ENCODE measurements around the gene TRNAU1AP.
"Not testable (repeated sequence)": the region's sequence is repeated elsewhere in the genome, so short reads cannot be mapped to it uniquely, and the experiment has no call there.

TRNAU1AP gene

GRCh38 chr1:28510970-28511440, 41.9 kb upstream of the TRNAU1AP start:
- Histone ChIP-seq H3K9me2 (replicated peaks; ENCODE audit: insufficient read depth, low read length) (no peaks in the 10 kb centered on the region), H4K20me1 (ENCODE audit: insufficient read depth, low read length) (peaks cover 40% of the 10 kb centered on the region), H3K27me3 (replicated peaks; ENCODE audit: insufficient read depth, low read length) (no peaks in the 10 kb centered on the region)

DNA sequence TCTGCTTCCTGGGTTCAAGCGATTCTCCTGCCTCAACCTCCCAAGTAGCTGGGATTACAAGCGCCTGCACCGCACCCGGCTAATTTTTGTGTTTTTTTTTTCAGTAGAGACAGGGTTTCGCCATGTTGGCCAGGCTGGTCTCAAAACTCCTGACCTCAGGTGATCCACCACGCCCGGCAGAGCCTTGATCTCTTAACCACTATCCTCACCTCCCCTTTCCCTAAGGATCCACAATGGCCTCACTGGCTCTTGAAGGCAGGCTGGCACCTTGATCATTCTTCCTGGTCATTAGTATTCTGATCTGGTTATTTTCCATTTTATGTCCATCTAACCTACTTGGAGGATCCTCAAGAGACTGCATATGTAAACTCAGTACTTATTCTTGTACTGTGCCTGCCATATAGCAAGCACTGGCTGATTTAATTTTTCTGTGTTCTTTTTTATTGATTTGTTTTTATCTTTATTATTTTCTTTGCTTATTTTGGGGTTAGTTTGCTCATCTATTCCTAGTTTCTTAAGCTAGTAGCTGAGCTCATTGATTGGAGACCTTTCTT, 40.8 kb upstream of the TRNAU1AP start:
- H2AFZ ChIP-seq (ENCODE audit: low read length) = no peak overlapping the region
- TF ChIP-seq EZH2phosphoT487 (IDR thresholded peaks at IDR 0.05; ENCODE audit: low read length) (no peak), EZH2 (optimal IDR thresholded peaks at IDR 0.05; ENCODE audit: low read depth, low read length) (no peak)
- TF ChIP-seq, protein P1, sequence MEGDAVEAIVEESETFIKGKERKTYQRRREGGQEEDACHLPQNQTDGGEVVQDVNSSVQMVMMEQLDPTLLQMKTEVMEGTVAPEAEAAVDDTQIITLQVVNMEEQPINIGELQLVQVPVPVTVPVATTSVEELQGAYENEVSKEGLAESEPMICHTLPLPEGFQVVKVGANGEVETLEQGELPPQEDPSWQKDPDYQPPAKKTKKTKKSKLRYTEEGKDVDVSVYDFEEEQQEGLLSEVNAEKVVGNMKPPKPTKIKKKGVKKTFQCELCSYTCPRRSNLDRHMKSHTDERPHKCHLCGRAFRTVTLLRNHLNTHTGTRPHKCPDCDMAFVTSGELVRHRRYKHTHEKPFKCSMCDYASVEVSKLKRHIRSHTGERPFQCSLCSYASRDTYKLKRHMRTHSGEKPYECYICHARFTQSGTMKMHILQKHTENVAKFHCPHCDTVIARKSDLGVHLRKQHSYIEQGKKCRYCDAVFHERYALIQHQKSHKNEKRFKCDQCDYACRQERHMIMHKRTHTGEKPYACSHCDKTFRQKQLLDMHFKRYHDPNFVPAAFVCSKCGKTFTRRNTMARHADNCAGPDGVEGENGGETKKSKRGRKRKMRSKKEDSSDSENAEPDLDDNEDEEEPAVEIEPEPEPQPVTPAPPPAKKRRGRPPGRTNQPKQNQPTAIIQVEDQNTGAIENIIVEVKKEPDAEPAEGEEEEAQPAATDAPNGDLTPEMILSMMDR (IDR thresholded peaks at IDR 0.05; ENCODE audit: low read length) = no peak
- no peak overlapping the region for H3K9ac ChIP-seq (ENCODE audit: low read length)
- no peaks in the 10 kb centered on the region for H3K9me2 ChIP-seq (replicated peaks; ENCODE audit: insufficient read depth, low read length)
- no peak overlapping the region for H3K4me2 ChIP-seq (ENCODE audit: low read depth, low read length)
- peaks cover 36% of the 10 kb centered on the region for H3K79me2 ChIP-seq (ENCODE audit: low read length)
- H4K20me1 ChIP-seq (ENCODE audit: insufficient read depth, low read length) = peaks cover 40% of the 10 kb centered on the region
- H3K27ac ChIP-seq (ENCODE audit: low read length) = peak overlapping the region; percentile 5; the same call in 1 of the 2 replicates
- no peak overlapping the region for H3K4me3 ChIP-seq (ENCODE audit: low read length)
- peaks cover 23% of the 10 kb centered on the region for H3K4me1 ChIP-seq (ENCODE audit: low read length)
- DNase-seq = no peak
- peaks cover 25% of the 10 kb centered on the region for H3K36me3 ChIP-seq (replicated peaks; ENCODE audit: insufficient read depth, low read length)
- no peaks in the 10 kb centered on the region for H3K27me3 ChIP-seq (replicated peaks; ENCODE audit: insufficient read depth, low read length)
- H3K9me3 ChIP-seq (replicated peaks; ENCODE audit: insufficient read depth, low read length) = no peaks in the 10 kb centered on the region
- peaks cover 89% of the 10 kb centered on the region for H3F3A ChIP-seq (ENCODE audit: insufficient read depth, low read length)

More at GRCh38 chr1:28510970-28511440, 41.9 kb upstream of the TRNAU1AP start:
- Histone ChIP-seq H3K4me2 (ENCODE audit: low read depth, low read length) (peak overlapping the region; percentile 89; the same call in 1 of the 2 replicates), H3K27ac (ENCODE audit: low read length) (peak overlapping the region; percentile 84), H3K4me1 (ENCODE audit: low read length) (peaks cover 23% of the 10 kb centered on the region), H2AFZ (ENCODE audit: low read length) (no peak overlapping the region), H3K9ac (ENCODE audit: low read length) (no peak overlapping the region; the same call in 1 of the 2 replicates), H3K4me3 (ENCODE audit: low read length) (no peak overlapping the region), H3K9me3 (replicated peaks; ENCODE audit: insufficient read depth, low read length) (no peaks in the 10 kb centered on the region), H3F3A (ENCODE audit: insufficient read depth, low read length) (peaks cover 90% of the 10 kb centered on the region), H3K36me3 (replicated peaks; ENCODE audit: insufficient read depth, low read length) (peaks cover 31% of the 10 kb centered on the region), H3K79me2 (ENCODE audit: low read length) (peaks cover 48% of the 10 kb centered on the region)
- TF ChIP-seq EZH2phosphoT487 (IDR thresholded peaks at IDR 0.05; ENCODE audit: low read length) = no peak
- TF ChIP-seq, protein P1 (IDR thresholded peaks at IDR 0.05; ENCODE audit: low read length) = no peak
- no peak for TF ChIP-seq EZH2 (optimal IDR thresholded peaks at IDR 0.05; ENCODE audit: low read depth, low read length)
- DNase-seq = peak; percentile 49

GRCh38 chr1:28514445-28514933, 38.4 kb upstream of the TRNAU1AP start:
- not testable (repeated sequence) for H3K4me2 ChIP-seq (ENCODE audit: low read depth, low read length); H2AFZ ChIP-seq (ENCODE audit: low read length); H3K36me3 ChIP-seq (replicated peaks; ENCODE audit: insufficient read depth, low read length); H3K9ac ChIP-seq (ENCODE audit: low read length); H3K9me2 ChIP-seq (replicated peaks; ENCODE audit: insufficient read depth, low read length); DNase-seq; H3K27me3 ChIP-seq (replicated peaks; ENCODE audit: insufficient read depth, low read length); H3K9me3 ChIP-seq (replicated peaks; ENCODE audit: insufficient read depth, low read length); H3K27ac ChIP-seq (ENCODE audit: low read length); H3K4me3 ChIP-seq (ENCODE audit: low read length)
- Histone ChIP-seq H3K4me1 (ENCODE audit: low read length) (peaks cover 13% of the 10 kb centered on the region), H3F3A (ENCODE audit: insufficient read depth, low read length) (peaks cover 73% of the 10 kb centered on the region), H3K79me2 (ENCODE audit: low read length) (peaks cover 23% of the 10 kb centered on the region), H4K20me1 (ENCODE audit: insufficient read depth, low read length) (peaks cover 26% of the 10 kb centered on the region)

- no peak overlapping the region for H3K4me2 ChIP-seq (ENCODE audit: low read depth, low read length)
- H3K9ac ChIP-seq (ENCODE audit: low read length) = no peak overlapping the region
- no peak overlapping the region for H2AFZ ChIP-seq (ENCODE audit: low read length)
- peaks cover 10% of the 10 kb centered on the region for H3K4me1 ChIP-seq (ENCODE audit: low read length)
- H3K4me3 ChIP-seq (ENCODE audit: low read length) = no peak overlapping the region
- peaks cover 31% of the 10 kb centered on the region for H3K79me2 ChIP-seq (ENCODE audit: low read length)
- peaks cover 8% of the 10 kb centered on the region for H4K20me1 ChIP-seq (ENCODE audit: insufficient read depth, low read length)
- peaks cover 53% of the 10 kb centered on the region for H3F3A ChIP-seq (ENCODE audit: insufficient read depth, low read length)
- H3K36me3 ChIP-seq (replicated peaks; ENCODE audit: insufficient read depth, low read length) = no peaks in the 10 kb centered on the region
- no peaks in the 10 kb centered on the region for H3K27me3 ChIP-seq (replicated peaks; ENCODE audit: insufficient read depth, low read length)
- DNase-seq = no peak
- TF ChIP-seq EZH2 (optimal IDR thresholded peaks at IDR 0.05; ENCODE audit: low read depth, low read length) (no peak), EZH2phosphoT487 (IDR thresholded peaks at IDR 0.05; ENCODE audit: low read length) (no peak)
- TF ChIP-seq, protein P1 (IDR thresholded peaks at IDR 0.05; ENCODE audit: low read length) = no peak
- H3K27ac ChIP-seq (ENCODE audit: low read length) = peak overlapping the region; percentile 85; the same call in 1 of the 2 replicates
- H3K9me3 ChIP-seq (replicated peaks; ENCODE audit: insufficient read depth, low read length) = no peaks in the 10 kb centered on the region
- no peaks in the 10 kb centered on the region for H3K9me2 ChIP-seq (replicated peaks; ENCODE audit: insufficient read depth, low read length)
Measured at GRCh38 chr1:28516518-28516956, 36.3 kb upstream of the TRNAU1AP start.
